HepG2 (cell line): ENCODE data around the gene LAMA1. TPM values are rescaled to one million over a fixed set of nuclear protein-coding genes. Genes with fewer than 3 reads are reported as not detected.

Source experiments
- ATAC-seq: fragments of 200-7000 bp; cut with Tn5 transposase; 3 replicates; pipeline ENCODE4 v1.9.1; 2020; ENCODE audit warnings: mild to moderate bottlenecking, moderate library complexity
- BruUV-seq: library from RNA; stranded (reverse); fragments of 400-500 nt; replicated peaks from 2 replicates; lab custom pipeline; 2021; lab: Mats Ljungman, UMichigan
- CTCF ChIA-PET: fragments of 300-600 bp; formaldehyde crosslinking; extraction: SDS; loops from one replicate; lab custom pipeline; 2021; ENCODE audit warnings: low total read pairs, inconsistent platforms, low intra/inter-chr PET ratio; lab: Yijun Ruan, JAX
- POLR2A ChIA-PET: fragments of 350-600 bp; sonication (Branson Sonifier 250); formaldehyde crosslinking; loops from one replicate; lab custom pipeline; 2020; ENCODE audit warnings: antibody characterized with exemption, inconsistent platforms; lab: Yijun Ruan, JAX
- DNase-seq: peaks from one replicate; pipeline ENCODE4 v3.0.0-alpha.2; 2015; ENCODE audit warnings: low spot score
- FAIRE-seq: peaks from 3 replicates; lab custom pipeline; 2011; peaks lifted over from hg19 to GRCh38; lab: Jason Lieb, UNC
- H2AFZ ChIP-seq: one replicate; pipeline ENCODE4 v1.6.1; 2011; ENCODE audit warnings: low read length, inconsistent platforms
- H3K27ac ChIP-seq: fragments of 300-600 bp; 3 replicates; pipeline ENCODE4 v1.8.0; 2011; ENCODE audit warnings: mixed run types, mild to moderate bottlenecking, mixed read lengths, low read length, inconsistent platforms; ENCODE audit not compliant: insufficient read depth; ENCODE audit errors: extremely low read length
- H3K27me3 ChIP-seq, 2 experiments: fragments of 200-600 bp in 1 of 2; 2 replicates in 1 of 2; 3 replicates in 1 of 2; pipeline versions ENCODE4 v1.6.0 to v1.8.0; 2011; ENCODE audit warnings: low read length in 2 of 2, mild to moderate bottlenecking in 2 of 2, moderate library complexity in 2 of 2, inconsistent platforms in 1 of 2; ENCODE audit not compliant: insufficient read depth in 2 of 2, control insufficient read depth in 1 of 2
- H3K36me3 ChIP-seq, 2 experiments: fragments of 200-600 bp in 1 of 2; replicated peaks in 1 of 2; 2 replicates in 1 of 2; 3 replicates in 1 of 2; pipeline versions ENCODE4 v1.5.1 to v1.8.0; 2011; ENCODE audit warnings: low read length in 2 of 2, inconsistent platforms in 1 of 2; ENCODE audit not compliant: insufficient read depth in 2 of 2, control insufficient read depth in 1 of 2
- H3K4me1 ChIP-seq: 2 replicates; pipeline ENCODE4 v1.5.1; 2012; ENCODE audit warnings: low read length, inconsistent platforms; ENCODE audit not compliant: insufficient read depth
- H3K4me2 ChIP-seq: 2 replicates; pipeline ENCODE4 v1.6.0; 2011; ENCODE audit warnings: low read depth, low read length, inconsistent platforms
- H3K4me3 ChIP-seq, 3 experiments: fragments of 200-600 bp in 1 of 3; sonication (generic), shearing (Covaris generic) in 1 of 3; replicated peaks in 1 of 3; 2 replicates each; pipeline ENCODE4 v1.5.1; 2011 to 2016; ENCODE audit warnings: low read length in 3 of 3, inconsistent platforms in 2 of 3, low read depth in 2 of 3, mild to moderate bottlenecking in 2 of 3, control low read depth in 1 of 3, mixed read lengths in 1 of 3; ENCODE audit not compliant: insufficient read depth in 1 of 3
- H3K79me2 ChIP-seq: one replicate; pipeline ENCODE4 v1.6.1; 2011; ENCODE audit warnings: low read length, inconsistent platforms; ENCODE audit not compliant: insufficient read depth
- H3K9ac ChIP-seq: 2 replicates; pipeline ENCODE4 v1.6.0; 2011; ENCODE audit warnings: mild to moderate bottlenecking, low read depth, low read length, inconsistent platforms; ENCODE audit not compliant: insufficient read depth
- H3K9me3 ChIP-seq: 2 replicates; pipeline ENCODE4 v1.5.1; 2012; ENCODE audit warnings: mild to moderate bottlenecking, low read length
- H4K20me1 ChIP-seq: 2 replicates; pipeline ENCODE4 v1.6.0; 2011; ENCODE audit warnings: inconsistent platforms, mild to moderate bottlenecking, low read length, moderate library complexity; ENCODE audit not compliant: insufficient read depth
- CAMTA2 ChIP-seq: sonication (generic); formaldehyde crosslinking; IDR thresholded peaks from 2 replicates; pipeline ENCODE4 v1.4.0; 2020; ENCODE audit warnings: mild to moderate bottlenecking, missing genetic modification reagents, borderline replicate concordance
- DMAP1 ChIP-seq: IDR thresholded peaks from 2 replicates; pipeline ENCODE4 v1.6.1; 2016
- DRAP1 ChIP-seq: IDR thresholded peaks from 2 replicates; pipeline ENCODE4 v1.6.1; 2016; ENCODE audit warnings: missing genetic modification reagents, missing compliant biosample characterization
- GABPB1 ChIP-seq: IDR thresholded peaks from 2 replicates; pipeline ENCODE4 v1.6.1; 2016; ENCODE audit warnings: mild to moderate bottlenecking, missing genetic modification reagents, moderate library complexity, missing compliant biosample characterization
- NR0B2 ChIP-seq: sonication (generic); formaldehyde crosslinking; IDR thresholded peaks from 2 replicates; pipeline ENCODE4 v1.4.0; 2020; ENCODE audit warnings: mild to moderate bottlenecking, missing genetic modification reagents
- PREB ChIP-seq: sonication (generic); formaldehyde crosslinking; IDR thresholded peaks from 2 replicates; pipeline ENCODE4 v1.4.0; 2020; ENCODE audit warnings: missing genetic modification reagents
- RFXANK ChIP-seq: IDR thresholded peaks from 2 replicates; pipeline ENCODE4 v1.6.1; 2016
- RORA ChIP-seq: sonication (generic); formaldehyde crosslinking; IDR thresholded peaks from 2 replicates; pipeline ENCODE4 v1.5.0; 2020; ENCODE audit warnings: mild to moderate bottlenecking, missing genetic modification reagents, moderate library complexity
- SPEN ChIP-seq: sonication (generic); formaldehyde crosslinking; IDR thresholded peaks from 2 replicates; pipeline ENCODE4 v1.5.1; 2020; ENCODE audit warnings: low read depth, mild to moderate bottlenecking, missing genetic modification reagents
- ZNF142 ChIP-seq: sonication (generic); formaldehyde crosslinking; IDR thresholded peaks from 2 replicates; pipeline ENCODE4 v1.4.0; 2020; ENCODE audit warnings: missing genetic modification reagents
- ZNF253 ChIP-seq: sonication (generic); formaldehyde crosslinking; IDR thresholded peaks from 2 replicates; pipeline ENCODE4 v1.8.0; 2022; ENCODE audit warnings: mild to moderate bottlenecking, missing genetic modification reagents, borderline replicate concordance
- ZNF296 ChIP-seq: sonication (generic); formaldehyde crosslinking; conservative IDR thresholded peaks from 2 replicates; pipeline ENCODE4 v1.5.0; 2020; ENCODE audit warnings: mild to moderate bottlenecking, missing genetic modification reagents
- WGBS: methylation state at CpG from one replicate; pipeline ENCODE4 v1.1.6; 2017; ENCODE audit warnings: low lambda C conversion rate; 5-methylcytosine and 5-hydroxymethylcytosine counted together
- in situ Hi-C: cut with HindIII; loops from 2 replicates; pipeline ENCODE4 v1.10.0; 2017; ENCODE audit warnings: low pct_unique_long_range_greater_than_20kb; ENCODE audit not compliant: extremely low pct_ligation_motif_present
- intact Hi-C: fragments of 100-400 bp; cut with micrococcal nuclease; formaldehyde crosslinking; loops from one replicate; pipeline ENCODE4 v1.10.0; 2022; ENCODE audit not compliant: unreplicated experiment
- polyA plus RNA-seq, 8 experiments: library from polyadenylated mRNA; depleted of rRNA in 3 of 8; stranded (reverse) in 7 of 8; unstranded in 1 of 8; fragments of >200 nt; fragmentation: Illumina TruSeq in 4 of 8; extraction: Trizol in 4 of 8; gene quantifications; 2 replicates each; pipeline versions ENCODE4 v1.2.1 to v1.2.3, GENCODE V29; 2011 to 2016; ENCODE audit warnings: low read depth in 4 of 8, missing spikeins in 1 of 8, mixed read lengths in 1 of 8; ENCODE audit not compliant: insufficient read depth in 1 of 8
- total RNA-seq, 5 experiments: library from RNA; depleted of rRNA; stranded (reverse); fragments of >200 nt; fragmentation: Illumina TruSeq; extraction: Trizol; gene quantifications; 2 replicates each; pipeline ENCODE4 v1.2.3, GENCODE V29; 2016; ENCODE audit warnings: low read depth in 1 of 5

Gene LAMA1
- total and polyA plus RNA-seq, 2 of the 13 experiments (the other 11 are each of a cell fraction or from before 2014, with no cell fraction given): 0.05 to 0.44 TPM

GRCh38 chr18:7084080-7085065 lies 33.2 kb downstream of the LAMA1 start:
- Histone ChIP-seq H3K27ac (no peak overlapping the region), H3K4me3 (no peak overlapping the region), H3K4me2 (no peak overlapping the region), H3K79me2 (no peaks in the 10 kb centered on the region), H3K4me1 (no peaks in the 10 kb centered on the region), H2AFZ (no peak overlapping the region), H3K9me3 (no peaks in the 10 kb centered on the region), H3K36me3 (no peaks in the 10 kb centered on the region), H4K20me1 (no peaks in the 10 kb centered on the region), H3K9ac (no peak overlapping the region), H3K27me3 (no peaks in the 10 kb centered on the region)
- ATAC-seq (no peak), FAIRE-seq (no peak), DNase-seq (no peak)
- BruUV-seq: no TSS peak
- TF ChIP-seq DRAP1 (no peak), ZNF253 (CRISPR knock-in tag) (no peak), PREB (CRISPR knock-in tag) (no peak), NR0B2 (CRISPR knock-in tag) (no peak), SPEN (CRISPR knock-in tag) (no peak), GABPB1 (CRISPR knock-in tag) (no peak), ZNF296 (CRISPR knock-in tag) (no peak), ZNF142 (no peak), DMAP1 (CRISPR knock-in tag) (no peak), RFXANK (CRISPR knock-in tag) (no peak), CAMTA2 (CRISPR knock-in tag) (no peak), RORA (no peak)
- whole genome bisulfite sequencing: 43% methylated on average over 6 of the region's 6 CpGs
- in situ Hi-C loops: no loop called here
- intact Hi-C loops: no loop called here
- ChIA-PET CTCF (no interaction called here), POLR2A (no interaction called here)
